CMK (cell line): ENCODE data around the gene TJP1.
"Not testable (repeated sequence)": the region's sequence is repeated elsewhere in the genome, so short reads cannot be mapped to it uniquely, and the experiment has no call there.

Experiments used
- DNase-seq: peaks from one replicate; pipeline ENCODE4 v3.0.0-alpha.2; 2010; ENCODE audit warnings: low read depth

The TJP1 gene

DNA sequence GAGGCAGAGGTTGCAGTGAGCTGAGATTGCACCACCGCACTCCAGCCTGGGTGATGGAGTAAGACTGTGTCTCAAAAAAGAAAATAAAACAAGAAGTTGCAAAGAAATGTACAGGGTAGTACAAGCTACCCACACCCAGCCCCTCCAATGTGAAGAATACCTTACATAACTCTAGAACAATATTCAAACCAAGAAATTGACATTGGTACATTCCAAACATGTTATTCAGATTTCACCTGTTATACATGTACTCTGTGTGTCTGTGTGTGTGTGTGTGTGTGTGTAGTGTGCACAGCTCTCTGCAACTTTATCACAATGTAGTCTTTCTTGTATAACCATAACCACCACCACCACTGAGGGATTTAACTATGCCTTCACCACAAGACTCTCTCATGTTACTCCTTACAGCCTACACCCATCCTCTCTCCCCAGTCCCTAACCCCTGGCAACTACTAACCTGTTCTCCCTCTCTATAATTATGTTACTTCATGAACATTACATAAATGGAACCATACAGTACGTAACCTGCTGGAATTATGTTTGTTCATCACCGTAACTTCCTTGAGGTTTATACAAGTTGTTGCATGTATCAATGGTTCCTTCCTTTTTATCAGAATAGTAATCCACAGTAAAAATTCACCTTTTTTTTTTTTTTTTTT lies 16.2 kb upstream of the TJP1 start:
- no peak for DNase-seq

- DNase-seq, result no peak
Observed at GRCh38 chr15:29835301-29835700, 13.0 kb upstream of the TJP1 start.

DNA sequence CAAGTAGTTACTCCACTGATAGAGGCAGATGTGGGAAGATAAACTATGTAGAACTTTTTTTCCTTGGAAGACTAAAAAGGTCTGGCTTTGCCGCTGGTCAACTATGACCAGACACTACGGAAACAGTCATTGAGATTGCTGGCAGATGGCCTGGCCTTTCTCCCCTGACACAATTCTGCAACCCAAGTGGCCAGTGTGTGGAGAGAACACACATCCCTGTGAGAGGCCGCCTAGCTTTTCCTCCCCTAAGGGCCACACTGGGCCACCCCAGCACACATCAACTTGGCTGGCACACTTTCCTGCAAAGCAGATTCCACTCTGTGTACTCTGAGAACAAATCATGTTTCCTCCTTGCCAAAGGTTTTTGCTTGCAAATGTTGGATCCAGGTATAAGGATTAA lies 10.4 kb upstream of the TJP1 start:
- DNase-seq, result no peak

DNA sequence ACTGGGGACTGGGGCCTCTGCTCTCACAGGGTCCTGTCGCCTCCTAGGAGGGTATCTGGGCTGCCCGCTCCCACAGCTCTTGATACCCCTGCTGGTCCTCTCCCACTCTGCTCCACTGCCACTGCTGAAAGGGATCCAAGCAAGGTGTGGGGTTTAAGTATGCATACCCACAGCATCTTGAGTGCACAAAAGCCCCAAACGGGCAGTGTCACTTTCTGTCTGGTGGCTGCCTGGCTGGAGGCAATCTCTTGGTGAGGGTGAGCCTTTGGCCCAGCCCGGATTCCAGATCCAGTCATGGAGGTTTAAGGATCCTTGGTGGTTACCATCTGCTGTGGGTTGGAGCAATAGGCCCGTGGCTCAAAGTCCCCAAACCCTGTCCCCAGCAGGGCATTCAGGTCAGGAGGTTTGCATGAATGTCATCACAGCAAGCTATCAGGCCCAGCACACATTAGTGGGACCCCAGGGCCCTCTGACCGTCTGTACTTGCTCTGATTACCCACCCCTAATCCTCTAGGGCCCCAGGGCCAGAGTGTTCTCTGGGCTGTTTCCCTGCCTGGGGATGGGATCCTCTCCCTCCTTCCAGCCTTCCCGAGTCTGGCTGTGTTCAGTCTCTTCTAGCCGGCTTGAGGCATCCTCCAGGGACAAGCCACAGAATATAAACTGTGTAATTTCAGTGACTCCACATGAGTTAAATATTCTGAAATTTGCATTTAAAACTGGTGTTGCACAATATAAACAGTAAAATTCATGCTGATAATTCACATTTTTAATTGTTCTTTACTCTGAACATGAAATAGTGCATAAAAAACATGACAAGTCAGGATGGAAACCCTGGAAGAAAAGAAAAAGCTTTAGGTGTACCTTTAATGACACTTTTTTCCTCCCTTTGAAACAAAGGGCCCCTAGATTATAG lies 4.9 kb upstream of the TJP1 start:
- no peak for DNase-seq

DNA sequence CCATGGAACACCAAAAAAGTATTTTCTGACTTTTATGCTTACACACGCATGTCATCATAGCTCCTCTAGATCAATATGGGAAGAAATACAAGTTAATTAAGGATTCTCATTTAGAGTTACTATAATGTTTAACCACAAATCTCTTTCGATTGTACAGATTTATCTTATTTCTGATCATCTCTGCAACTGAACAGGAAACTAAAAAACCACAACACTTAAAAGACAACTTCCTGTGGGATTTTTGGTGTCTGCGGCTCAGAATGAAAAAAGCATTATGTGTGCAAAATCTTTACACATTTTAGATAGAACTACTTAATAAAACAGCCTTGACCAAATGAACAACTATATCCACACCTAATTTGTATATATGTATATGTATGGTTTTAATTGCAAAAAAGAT lies 3.0 kb upstream of the TJP1 start:
- DNase-seq, result no peak

GRCh38 chr15:29822684-29823459 lies 604 bp upstream of the TJP1 start:
- DNase-seq, result no peak

- DNase-seq, result no peak
Observed at GRCh38 chr15:29821416-29822099, 710 bp downstream of the TJP1 start.

GRCh38 chr15:29820394-29821154 lies 1.7 kb downstream of the TJP1 start:
- DNase-seq, result no peak

- DNase-seq, result no peak
Observed at GRCh38 chr15:29819979-29820378, 2.3 kb downstream of the TJP1 start.

- no peak for DNase-seq
Observed at GRCh38 chr15:29818141-29818540, 4.1 kb downstream of the TJP1 start.

GRCh38 chr15:29817455-29817854 lies 4.8 kb downstream of the TJP1 start:
- DNase-seq, result not testable (repeated sequence)

DNA sequence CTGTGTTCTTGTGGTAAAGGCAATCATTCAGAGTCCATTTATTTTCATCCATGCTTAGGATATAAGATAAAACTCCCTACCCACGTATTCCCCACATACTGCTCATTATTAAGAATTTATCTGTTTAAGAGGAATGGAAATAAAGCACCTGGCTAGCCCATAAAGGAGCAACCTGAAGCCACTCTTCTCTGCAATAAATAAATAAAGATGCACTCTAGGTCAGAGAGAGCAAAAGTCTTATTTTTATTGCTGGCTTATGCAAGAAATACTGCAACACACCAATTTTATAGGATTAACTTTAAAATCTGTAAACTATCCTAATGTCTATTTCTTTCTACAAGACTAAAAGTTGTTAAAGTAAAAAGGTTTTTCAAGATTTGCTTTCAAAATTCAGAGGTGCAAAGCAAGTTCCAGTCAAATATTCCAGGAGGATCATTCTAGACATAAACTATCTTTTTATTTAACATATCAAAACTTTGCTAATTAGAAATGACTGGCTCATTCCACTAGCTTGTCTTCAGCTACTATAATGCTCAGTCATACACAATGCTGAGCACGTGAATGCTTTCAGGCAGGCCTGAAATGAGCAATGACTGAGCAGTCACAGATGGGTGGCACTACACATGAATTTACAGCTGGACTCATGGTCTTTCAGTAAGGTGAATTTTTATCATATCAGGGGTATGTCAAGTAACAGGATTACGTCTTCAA lies 7.1 kb downstream of the TJP1 start:
- DNase-seq, result no peak

DNA sequence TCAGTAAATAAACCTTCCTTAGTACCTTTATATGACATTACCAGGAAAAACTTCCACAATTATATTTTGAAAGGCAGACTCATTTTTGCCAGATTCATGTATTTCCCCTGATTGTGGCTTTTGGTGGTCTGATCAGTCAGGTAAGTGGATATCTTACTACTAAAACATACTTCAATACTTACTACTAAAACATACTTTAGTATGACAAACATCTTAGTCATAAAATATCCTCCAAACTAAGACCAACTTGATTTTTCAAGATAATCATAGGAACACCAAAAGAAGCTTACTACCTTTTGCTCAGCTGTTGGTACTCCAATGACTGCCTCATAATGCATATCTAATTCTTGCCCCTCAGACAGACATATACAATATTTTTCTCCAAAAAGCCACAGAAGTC lies 9.3 kb downstream of the TJP1 start:
- DNase-seq, result no peak

- DNase-seq, result no peak
Observed at GRCh38 chr15:29812384-29812694, 9.9 kb downstream of the TJP1 start.

- no peak for DNase-seq
Observed at GRCh38 chr15:29811691-29812383, 10.4 kb downstream of the TJP1 start.

DNA sequence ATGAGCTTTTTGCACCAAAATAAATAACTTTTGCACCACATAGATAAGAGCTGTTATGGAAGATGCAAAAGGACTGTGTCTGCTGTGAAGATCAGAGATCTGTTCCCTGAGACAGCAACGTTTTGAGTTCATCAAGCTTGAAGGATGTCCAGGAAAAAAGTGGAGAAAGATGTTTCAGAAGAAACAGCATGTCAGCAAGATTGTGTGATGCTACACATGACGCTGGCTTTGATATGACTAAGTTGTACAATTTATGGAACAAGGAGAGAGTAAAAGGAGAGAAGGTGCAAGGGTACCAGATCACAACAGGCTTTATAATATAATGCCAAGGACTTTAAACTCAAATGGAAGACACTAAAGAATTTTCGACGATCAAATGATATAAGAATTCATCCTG lies 16.6 kb downstream of the TJP1 start:
- no peak for DNase-seq

GRCh38 chr15:29805043-29805707 lies 17.1 kb downstream of the TJP1 start:
- no peak for DNase-seq

DNA sequence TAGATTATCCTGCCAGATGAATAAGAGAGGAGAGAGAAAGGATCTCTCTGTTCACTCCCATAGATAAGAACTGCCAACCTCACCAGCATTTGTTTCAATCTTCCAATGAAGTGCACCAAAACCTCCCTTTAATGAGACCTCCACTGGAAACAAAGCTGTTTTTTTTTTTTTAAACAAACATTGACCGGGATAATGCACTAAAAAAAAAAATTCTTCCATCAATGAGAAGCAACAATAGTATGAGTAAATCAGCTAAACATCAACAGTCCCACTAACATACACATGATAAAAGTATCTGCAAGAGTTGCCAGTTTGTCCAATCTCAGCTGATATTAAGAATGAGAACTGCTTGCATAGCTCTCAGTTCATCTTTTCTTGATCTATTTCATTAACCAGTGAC lies 19.9 kb downstream of the TJP1 start:
- no peak for DNase-seq

GRCh38 chr15:29800491-29801366 lies 21.5 kb downstream of the TJP1 start:
- no peak for DNase-seq
